Esophagus squamous epithelium (tissue), 4 donors: Measurements from ENCODE around the gene SPEN.

Experiments
- CTCF ChIP-seq, 6 experiments: fragments of 450-650 bp in 4 of 6; fragments of 200-600 bp in 2 of 6; sonication (generic) in 2 of 6; IDR thresholded peaks; one replicate each; pipeline ENCODE4 v1.5.1; 2016 to 2019; ENCODE audit warnings: antibody characterized with exemption in 6 of 6, mild to moderate bottlenecking in 4 of 6, moderate library complexity in 4 of 6
- POLR2A ChIP-seq, 4 donors: fragments of 450-650 bp; IDR thresholded peaks; one replicate each; pipeline ENCODE4 v1.6.1; 2017; ENCODE audit warnings: antibody characterized with exemption in 4 of 4, mild to moderate bottlenecking in 4 of 4, moderate library complexity in 3 of 4

GRCh38 chr1:15951341-15952153, 104.0 kb downstream of the SPEN start:
- TF ChIP-seq POLR2A (IDR thresholded peaks at IDR 0.05), result no peak
- no peak for TF ChIP-seq CTCF (IDR thresholded peaks at IDR 0.05)
